ENCODE data around the gene JAZF1.
A peak's percentile ranks its signal among the peaks of the same experiment; 100 is the strongest.

JAZF1 gene

DNA sequence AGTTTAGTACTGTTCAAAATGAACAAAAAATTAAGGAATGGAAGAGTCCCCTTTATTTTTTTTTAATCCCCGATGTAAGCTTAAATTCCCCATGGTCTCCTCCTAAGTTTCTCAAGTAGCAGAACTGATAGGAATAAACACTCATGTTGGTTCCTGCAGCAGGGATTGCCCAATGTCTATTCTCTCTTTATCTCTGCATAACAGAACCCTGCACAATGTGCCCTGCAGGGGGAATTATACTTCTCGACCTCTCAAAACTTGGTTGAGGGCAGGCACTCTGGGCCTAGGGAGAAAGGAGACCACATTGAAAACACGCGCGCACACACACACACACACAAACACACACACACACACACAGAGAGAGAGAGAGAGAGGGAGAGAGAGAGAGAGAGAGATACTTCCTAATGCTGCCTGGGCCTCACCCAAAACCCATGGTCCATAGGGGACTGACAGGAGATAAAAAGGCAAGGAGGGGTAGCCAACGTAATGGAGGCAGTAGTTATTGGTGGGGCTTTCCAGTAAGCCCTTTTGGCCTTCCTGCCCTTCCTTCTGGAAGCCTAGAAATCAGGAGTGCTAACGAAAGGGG, 22.7 kb downstream of the JAZF1 start:
- H3K27me3 ChIP-seq, result no peaks in the 10 kb centered on the region
- no peak for TF ChIP-seq CTCF (IDR thresholded peaks at IDR 0.05)
- peaks cover 0 to 52% (median 28%) of the 10 kb centered on the region in 4 donors for H3K4me1 ChIP-seq

GRCh38 chr7:28157076-28157745, 23.4 kb downstream of the JAZF1 start:
- Histone ChIP-seq H3K27ac (no peak overlapping the region), H3K4me3 (no peak overlapping the region), H3K36me3 (no peaks in the 10 kb centered on the region), H3K9me3 (no peaks in the 10 kb centered on the region), H3K27me3 (no peaks in the 10 kb centered on the region), H3K4me1 (peaks cover 0 to 52% (median 28%) of the 10 kb centered on the region in 4 donors)
- TF ChIP-seq CTCF (IDR thresholded peaks at IDR 0.05), result no peak
- no peak for DNase-seq
- intact Hi-C loops (cut with DNase I; ENCODE audit: low total_unique reads), result no loop called here

More for the DNA sequence above, 22.7 kb downstream of the JAZF1 start:
- DNase-seq, result no peak
- no peak overlapping the region for H3K4me3 ChIP-seq
- H3K27ac ChIP-seq, result no peak overlapping the region
- intact Hi-C loops (cut with DNase I; ENCODE audit: low total_unique reads), result no loop called here
- H3K36me3 ChIP-seq, result no peaks in the 10 kb centered on the region
- H3K9me3 ChIP-seq, result no peaks in the 10 kb centered on the region

GRCh38 chr7:28156401-28156800, 24.2 kb downstream of the JAZF1 start:
- no peak for TF ChIP-seq CTCF (IDR thresholded peaks at IDR 0.05)
- DNase-seq, result no peak
- Histone ChIP-seq H3K27me3 (no peaks in the 10 kb centered on the region), H3K36me3 (no peaks in the 10 kb centered on the region), H3K27ac (peak overlapping the region in 1 of 2 donors; percentile 28), H3K4me1 (peaks cover 0 to 52% (median 28%) of the 10 kb centered on the region in 4 donors), H3K4me3 (no peak overlapping the region), H3K9me3 (no peaks in the 10 kb centered on the region)
- intact Hi-C loops (cut with DNase I; ENCODE audit: low total_unique reads), result no loop called here

DNA sequence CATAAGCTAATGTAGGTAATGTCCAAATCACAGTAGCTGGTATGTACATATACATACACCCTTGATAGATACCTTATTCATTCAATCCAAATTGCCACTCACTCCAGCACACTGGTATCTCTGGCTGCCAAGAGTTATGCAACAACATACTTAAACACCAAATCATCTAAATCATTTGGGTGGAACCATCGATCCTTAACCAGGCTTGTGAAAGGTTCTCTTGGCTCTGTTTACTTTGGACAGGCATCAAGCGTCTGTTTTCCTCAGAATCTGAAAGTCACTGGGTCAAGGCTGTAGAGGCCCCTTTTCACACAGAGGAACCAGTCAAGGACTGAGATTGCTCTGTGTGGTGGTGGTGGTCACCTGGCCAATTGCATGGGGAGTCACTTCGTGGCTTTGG, 24.6 kb downstream of the JAZF1 start:
- no peaks in the 10 kb centered on the region for H3K9me3 ChIP-seq
- no peak for DNase-seq
- peak overlapping the region in 1 of 2 donors; percentile 28 for H3K27ac ChIP-seq
- no peak for TF ChIP-seq CTCF (IDR thresholded peaks at IDR 0.05)
- no peaks in the 10 kb centered on the region for H3K27me3 ChIP-seq
- H3K4me1 ChIP-seq, result peaks cover 0 to 52% (median 28%) of the 10 kb centered on the region in 4 donors
- no peaks in the 10 kb centered on the region for H3K36me3 ChIP-seq
- intact Hi-C loops (cut with DNase I; ENCODE audit: low total_unique reads), result no loop called here
- no peak overlapping the region for H3K4me3 ChIP-seq

GRCh38 chr7:28155019-28155660, 25.5 kb downstream of the JAZF1 start:
- Histone ChIP-seq H3K36me3 (no peaks in the 10 kb centered on the region), H3K9me3 (no peaks in the 10 kb centered on the region), H3K4me3 (no peak overlapping the region), H3K27me3 (no peaks in the 10 kb centered on the region), H3K4me1 (peaks cover 0 to 52% (median 28%) of the 10 kb centered on the region in 4 donors), H3K27ac (peak overlapping the region; percentile 10 to 28)
- intact Hi-C loops (cut with DNase I; ENCODE audit: low total_unique reads), result no loop called here
- DNase-seq, result no peak
- TF ChIP-seq CTCF (IDR thresholded peaks at IDR 0.05), result no peak

All from tibial artery (tissue), 4 donors.